Measurements from ENCODE around the gene RBM10.

Gene RBM10

GRCh38 chrX:47156611-47157520 lies 11.8 kb downstream of the RBM10 start:
- no peak overlapping the region for H3K4me3 ChIP-seq (ENCODE audit: control insufficient read depth, low read depth, low read length)
- DNase-seq (ENCODE audit: low read depth) = no peak
- no peak for TF ChIP-seq CTCF (conservative IDR thresholded peaks at IDR 0.05; ENCODE audit: control insufficient read depth, insufficient read depth, low read depth, low read length)

GRCh38 chrX:47158131-47158530 lies 13.1 kb downstream of the RBM10 start:
- no peak for TF ChIP-seq CTCF (conservative IDR thresholded peaks at IDR 0.05; ENCODE audit: control insufficient read depth, insufficient read depth, low read depth, low read length)

GRCh38 chrX:47158781-47159180 lies 13.8 kb downstream of the RBM10 start:
- TF ChIP-seq CTCF (conservative IDR thresholded peaks at IDR 0.05; ENCODE audit: control insufficient read depth, insufficient read depth, low read depth, low read length) = no peak
- no peak for DNase-seq (ENCODE audit: low read depth)
- H3K4me3 ChIP-seq (ENCODE audit: control insufficient read depth, low read depth, low read length) = no peak overlapping the region

More at GRCh38 chrX:47158131-47158530, 13.1 kb downstream of the RBM10 start:
- no peak overlapping the region for H3K4me3 ChIP-seq (ENCODE audit: control insufficient read depth, low read depth, low read length)
- DNase-seq (ENCODE audit: low read depth) = no peak

- TF ChIP-seq CTCF (conservative IDR thresholded peaks at IDR 0.05; ENCODE audit: control insufficient read depth, insufficient read depth, low read depth, low read length) = no peak
- no peak overlapping the region for H3K4me3 ChIP-seq (ENCODE audit: control insufficient read depth, low read depth, low read length)
- no peak for DNase-seq (ENCODE audit: low read depth)
These were observed 15.8 kb downstream of the RBM10 start for GRCh38 chrX:47160781-47161180.

- no peak overlapping the region for H3K4me3 ChIP-seq (ENCODE audit: control insufficient read depth, low read depth, low read length)
- no peak for DNase-seq (ENCODE audit: low read depth)
- no peak for TF ChIP-seq CTCF (conservative IDR thresholded peaks at IDR 0.05; ENCODE audit: control insufficient read depth, insufficient read depth, low read depth, low read length)
These were observed 18.0 kb downstream of the RBM10 start for GRCh38 chrX:47162927-47163583.

GRCh38 chrX:47164420-47164819 lies 19.4 kb downstream of the RBM10 start:
- TF ChIP-seq CTCF (conservative IDR thresholded peaks at IDR 0.05; ENCODE audit: control insufficient read depth, insufficient read depth, low read depth, low read length) = no peak
- DNase-seq (ENCODE audit: low read depth) = no peak
- no peak overlapping the region for H3K4me3 ChIP-seq (ENCODE audit: control insufficient read depth, low read depth, low read length)
